GM12872 (cell line): ENCODE data around the gene UNC5A.

Experiments
- CTCF ChIP-seq: IDR thresholded peaks from 3 replicates; pipeline ENCODE4 v1.5.1; 2011; ENCODE audit warnings: low read depth, mild to moderate bottlenecking, low read length, moderate library complexity; ENCODE audit not compliant: insufficient read depth

UNC5A gene

GRCh38 chr5:176891331-176891958 lies 81.1 kb downstream of the UNC5A start:
- no peak for TF ChIP-seq CTCF

- TF ChIP-seq CTCF = no peak
Observed at GRCh38 chr5:176892663-176893062, 82.3 kb downstream of the UNC5A start.

- no peak for TF ChIP-seq CTCF
Observed at GRCh38 chr5:176894298-176894697, 83.9 kb downstream of the UNC5A start.

GRCh38 chr5:176895831-176896230 lies 85.5 kb downstream of the UNC5A start:
- no peak for TF ChIP-seq CTCF

- no peak for TF ChIP-seq CTCF
Observed at GRCh38 chr5:176897263-176897662, 86.9 kb downstream of the UNC5A start.

GRCh38 chr5:176899296-176899891 lies 89.0 kb downstream of the UNC5A start, which contains the start of gene HK3:
Gene HK3 (minus strand): TSS chr5:176899346. CDS start chr5:176896159, 3,187 bp downstream.
- no peak for TF ChIP-seq CTCF

GRCh38 chr5:176899946-176900779 lies 89.8 kb downstream of the UNC5A start:
- no peak for TF ChIP-seq CTCF
